Spleen (tissue), 11 donors: ENCODE results near the gene C10orf90. TPM values are rescaled to one million over a fixed set of nuclear protein-coding genes. Genes with fewer than 3 reads are reported as not detected.

Experiments used
- DNase-seq: peaks from one replicate; pipeline ENCODE4 v3.0.0-alpha.2; 2020
- H3K27ac ChIP-seq, 8 donors: fragments of 200-600 bp; sonication (generic) in 7 of 8; 1 replicate in 4 of 8; 2 replicates in 4 of 8; pipeline versions ENCODE4 v1.5.0 to v1.8.0; 2016 to 2021; ENCODE audit warnings: inconsistent platforms in 4 of 8, mild to moderate bottlenecking in 4 of 8, moderate library complexity in 1 of 8
- H3K27me3 ChIP-seq, 7 donors: fragments of 200-600 bp; sonication (generic) in 6 of 7; replicated peaks in 1 of 7; 1 replicate in 4 of 7; 2 replicates in 3 of 7; pipeline versions ENCODE4 v1.5.0 to v1.8.0; 2016 to 2021; ENCODE audit warnings: inconsistent platforms in 3 of 7, mild to moderate bottlenecking in 1 of 7
- H3K36me3 ChIP-seq, 6 donors: fragments of 200-600 bp; sonication (generic) in 5 of 6; 1 replicate in 4 of 6; 2 replicates in 2 of 6; pipeline versions ENCODE4 v1.5.0 to v1.8.0; 2016 to 2021; ENCODE audit warnings: inconsistent platforms in 2 of 6
- H3K4me1 ChIP-seq, 6 donors: fragments of 200-600 bp; sonication (generic) in 5 of 6; 1 replicate in 3 of 6; 2 replicates in 3 of 6; pipeline versions ENCODE4 v1.5.0 to v1.8.0; 2016 to 2021; ENCODE audit warnings: inconsistent platforms in 3 of 6
- H3K4me3 ChIP-seq, 8 donors: fragments of 200-600 bp; sonication (generic) in 7 of 8; 1 replicate in 4 of 8; 2 replicates in 4 of 8; pipeline versions ENCODE4 v1.5.0 to v1.8.0; 2016 to 2021; ENCODE audit warnings: inconsistent platforms in 4 of 8, mild to moderate bottlenecking in 4 of 8, moderate library complexity in 2 of 8
- H3K9me3 ChIP-seq, 8 donors: fragments of 200-600 bp; sonication (generic) in 7 of 8; 1 replicate in 4 of 8; 2 replicates in 4 of 8; pipeline versions ENCODE4 v1.5.0 to v1.8.0; 2016 to 2021; ENCODE audit warnings: inconsistent platforms in 4 of 8
- POLR2A ChIP-seq, 3 donors: fragments of 450-650 bp; IDR thresholded peaks; one replicate each; pipeline ENCODE4 v1.5.1; 2017; ENCODE audit warnings: antibody characterized with exemption in 3 of 3, mild to moderate bottlenecking in 1 of 3
- POLR2AphosphoS5 ChIP-seq, 3 donors: sonication (generic); formaldehyde crosslinking; IDR thresholded peaks; one replicate each; pipeline ENCODE4 v1.5.1; 2017; ENCODE audit warnings: antibody characterized with exemption in 3 of 3
- WGBS, 5 donors: extraction: QIAGEN DNeasy Blood & Tissue Kit in 3 of 5; methylation state at CpG; one replicate each; pipeline versions ENCODE4 v1.1.5 to v1.1.7; 2013 to 2018; 5-methylcytosine and 5-hydroxymethylcytosine counted together
- intact Hi-C: fragments of 100-400 bp; cut with DNase I; formaldehyde crosslinking; loops from one replicate; pipeline ENCODE4 v1.15.0; 2023; ENCODE audit warnings: low total_unique reads
- polyA plus RNA-seq, 3 donors: library from polyadenylated mRNA; stranded (reverse); fragments of 200-250 nt; gene quantifications; one replicate each; pipeline ENCODE4 v1.2.1, GENCODE V29; 2013
- total RNA-seq, 7 donors: library from RNA; depleted of rRNA in 3 of 7; stranded (reverse); fragments of >200 nt in 3 of 7; fragmentation: NEBNext Ultra II Directional in 4 of 7; extraction: Animal tissue kit (Norgen Biotek cat#: 25700) in 4 of 7; gene quantifications; one replicate each; pipeline versions ENCODE4 v1.1.0 to v1.2.1, GENCODE V29; 2016 to 2021
- TF ChIP-seq, protein P1 (sequence below), 11 experiments: fragments of 200-600 bp in 7 of 11; fragments of 450-650 bp in 4 of 11; sonication (generic) in 4 of 11; IDR thresholded peaks in 8 of 11; conservative IDR thresholded peaks in 3 of 11; 1 replicate in 7 of 11; 2 replicates in 4 of 11; pipeline versions ENCODE4 v1.4.0 to v1.8.0; 2016 to 2021; ENCODE audit warnings: antibody characterized with exemption in 11 of 11, inconsistent platforms in 4 of 11, mild to moderate bottlenecking in 1 of 11
- donor health status: healthy with polysubstance abuse.
- donor health status: DM: no; HTN: no; CAD: no; lungs with moderate emphysema.
- donor health status: DM: no; HTN: no; CAD: no.
- donor health status: Bipolar disorder and iron deficiency.
- donor health status: healthy.
- donor health status: DM: no; HTN: no; CAD: no.
- donor health status: DM: yes; HTN: yes; CAD: no.

C10orf90 gene
- total and polyA plus RNA-seq, 10 donors = 0.05 to 0.06 TPM; not detected in 8

DNA sequence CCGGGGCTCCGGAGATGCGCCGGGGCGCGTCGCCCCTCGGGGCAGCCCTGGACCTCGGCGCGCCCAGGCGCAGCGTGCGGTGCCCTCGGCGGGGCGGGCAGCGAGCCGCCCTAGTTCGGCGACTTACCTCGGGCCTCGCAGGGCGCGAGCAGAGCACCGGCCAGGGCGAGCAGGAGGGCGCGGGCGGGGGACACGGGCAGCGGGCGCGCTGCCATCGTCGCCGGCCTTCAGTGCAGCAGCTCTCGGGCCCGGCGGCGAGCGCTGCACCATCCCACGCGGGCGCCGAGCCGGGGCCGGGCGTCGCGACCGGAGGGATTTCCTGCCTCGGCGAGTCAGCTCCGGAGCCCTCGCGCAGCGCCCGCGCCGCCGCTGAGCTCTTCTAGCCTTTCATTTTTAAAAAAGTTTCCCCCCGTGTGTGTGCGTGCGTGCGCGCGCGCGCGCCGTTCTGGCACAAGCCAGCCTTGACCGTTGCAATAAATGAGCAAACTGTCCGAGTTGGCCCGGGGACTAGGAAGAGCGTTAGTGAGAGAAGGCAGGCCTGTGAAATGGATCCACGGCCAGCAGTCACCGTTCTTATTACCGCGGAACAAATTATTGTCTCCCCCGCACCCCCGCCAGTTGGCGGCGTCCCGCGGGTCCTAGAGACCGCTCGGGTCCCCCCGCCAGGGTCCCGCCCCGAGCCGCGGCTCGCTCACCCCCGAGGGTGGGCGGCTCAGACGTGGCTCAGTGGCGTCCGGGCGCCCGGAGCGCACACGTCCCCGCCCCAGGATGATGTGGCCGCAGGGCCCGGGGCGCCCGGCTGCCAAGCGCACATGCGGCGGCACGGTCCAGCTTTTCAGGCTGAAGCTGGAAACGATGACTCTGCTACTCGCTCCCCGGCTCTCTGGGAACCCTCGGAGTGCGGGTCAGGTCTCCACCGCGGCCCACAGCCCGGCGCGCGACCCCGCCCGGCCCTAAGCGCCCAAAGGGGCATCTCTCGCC, 282.3 kb downstream of the C10orf90 start, which contains the start of gene ADAM12:
Gene ADAM12, minus strand, starts transcription at position 547 of the 981 bp plus-strand sequence. Its CDS starts 332 bp downstream, at position 215.
- Histone ChIP-seq H3K9me3 (peaks cover 0 to 4% (median 0%) of the 10 kb centered on the region in 8 donors), H3K27me3 (peaks cover 0 to 56% (median 21%) of the 10 kb centered on the region in 7 donors), H3K36me3 (no peaks in the 10 kb centered on the region), H3K27ac (peak within 1 kb of the TSS in 4 of 8 donors; percentile 15 to 42 (median 30)), H3K4me1 (peaks cover 5 to 29% (median 13%) of the 10 kb centered on the region in 6 donors), H3K4me3 (peak within 1 kb of the TSS in 7 of 8 donors; percentile 26 to 61 (median 39))
- intact Hi-C loops = loop anchor here (5.0 kb wide), 1 partner anchor 406 kb away; no protein-coding TSS in a partner anchor
- WGBS, 5 donors = 3 to 10% (median 7%) methylated on average over 42 to 127 of the region's 127 CpGs
- TF ChIP-seq, protein P1, sequence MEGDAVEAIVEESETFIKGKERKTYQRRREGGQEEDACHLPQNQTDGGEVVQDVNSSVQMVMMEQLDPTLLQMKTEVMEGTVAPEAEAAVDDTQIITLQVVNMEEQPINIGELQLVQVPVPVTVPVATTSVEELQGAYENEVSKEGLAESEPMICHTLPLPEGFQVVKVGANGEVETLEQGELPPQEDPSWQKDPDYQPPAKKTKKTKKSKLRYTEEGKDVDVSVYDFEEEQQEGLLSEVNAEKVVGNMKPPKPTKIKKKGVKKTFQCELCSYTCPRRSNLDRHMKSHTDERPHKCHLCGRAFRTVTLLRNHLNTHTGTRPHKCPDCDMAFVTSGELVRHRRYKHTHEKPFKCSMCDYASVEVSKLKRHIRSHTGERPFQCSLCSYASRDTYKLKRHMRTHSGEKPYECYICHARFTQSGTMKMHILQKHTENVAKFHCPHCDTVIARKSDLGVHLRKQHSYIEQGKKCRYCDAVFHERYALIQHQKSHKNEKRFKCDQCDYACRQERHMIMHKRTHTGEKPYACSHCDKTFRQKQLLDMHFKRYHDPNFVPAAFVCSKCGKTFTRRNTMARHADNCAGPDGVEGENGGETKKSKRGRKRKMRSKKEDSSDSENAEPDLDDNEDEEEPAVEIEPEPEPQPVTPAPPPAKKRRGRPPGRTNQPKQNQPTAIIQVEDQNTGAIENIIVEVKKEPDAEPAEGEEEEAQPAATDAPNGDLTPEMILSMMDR (IDR thresholded peaks at IDR 0.05 in 8 of 11, conservative IDR thresholded peaks at IDR 0.05 in 3 of 11) = no peak
- TF ChIP-seq POLR2AphosphoS5 (IDR thresholded peaks at IDR 0.05) (no peak), POLR2A (IDR thresholded peaks at IDR 0.05) (no peak)
- DNase-seq = no peak

DNA sequence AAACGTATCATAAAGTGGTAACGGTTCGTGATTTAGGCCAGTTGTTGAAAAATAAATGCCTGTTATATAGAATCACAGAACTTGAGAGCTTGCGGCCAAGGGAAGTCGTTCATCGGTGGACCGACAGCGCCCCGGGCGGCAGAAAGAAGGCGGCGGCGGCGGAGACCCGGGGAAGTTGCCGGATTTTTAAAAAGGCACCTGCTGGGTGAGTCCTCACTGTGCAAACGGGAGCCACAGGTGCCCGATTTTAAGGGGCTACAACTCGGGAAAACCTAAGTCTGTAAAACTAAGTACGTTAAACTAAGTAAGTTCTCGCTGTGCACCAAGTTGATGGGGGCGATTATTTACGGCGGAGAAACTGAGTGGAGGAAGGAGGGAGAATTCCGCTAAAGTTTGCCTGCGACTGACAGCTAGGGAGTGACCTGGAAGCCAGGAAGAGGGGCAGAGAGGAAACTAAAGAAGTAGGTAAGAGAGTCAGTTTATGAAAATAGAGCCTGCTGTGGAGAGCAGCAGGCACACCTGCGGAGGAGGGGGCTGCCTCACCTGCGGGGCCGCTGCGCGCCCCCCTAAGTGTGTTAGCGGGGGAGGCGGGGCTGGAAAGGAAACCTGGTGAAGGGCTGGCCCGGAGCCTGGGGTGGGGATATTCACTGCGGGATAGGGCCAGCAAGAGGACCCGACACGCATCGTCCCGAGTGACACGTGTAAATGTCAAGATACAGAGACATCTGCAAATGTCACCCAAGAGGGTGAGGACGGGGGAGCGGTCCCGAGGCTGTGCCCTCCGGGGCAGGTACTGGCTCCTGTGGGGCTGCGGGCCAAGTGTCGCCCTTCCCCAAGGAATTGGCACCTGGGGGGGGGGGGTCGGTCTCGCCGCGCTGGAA, 283.2 kb downstream of the C10orf90 start:
- Histone ChIP-seq H3K9me3 (peaks cover 0 to 9% (median 0%) of the 10 kb centered on the region in 8 donors), H3K4me1 (peaks cover 5 to 29% (median 13%) of the 10 kb centered on the region in 6 donors), H3K36me3 (no peaks in the 10 kb centered on the region), H3K4me3 (peak overlapping the region in 7 of 8 donors; percentile 25 to 61 (median 39)), H3K27me3 (peaks cover 0 to 58% (median 21%) of the 10 kb centered on the region in 7 donors), H3K27ac (peak overlapping the region in 3 of 8 donors; percentile 24 to 42 (median 37))
- no peak for TF ChIP-seq POLR2A (IDR thresholded peaks at IDR 0.05)
- no peak for TF ChIP-seq POLR2AphosphoS5 (IDR thresholded peaks at IDR 0.05)
- TF ChIP-seq, protein P1 (IDR thresholded peaks at IDR 0.05 in 8 of 11, conservative IDR thresholded peaks at IDR 0.05 in 3 of 11) = peak in 9 of 11 experiments; percentile 42 to 75 (median 51)
- 2 to 6% (median 4%) methylated on average over 43 to 50 of the region's 50 CpGs for WGBS, 5 donors
- DNase-seq = no peak
- intact Hi-C loops = loop anchor here (5.0 kb wide), 1 partner anchor 405 kb away; no protein-coding TSS in a partner anchor

DNA sequence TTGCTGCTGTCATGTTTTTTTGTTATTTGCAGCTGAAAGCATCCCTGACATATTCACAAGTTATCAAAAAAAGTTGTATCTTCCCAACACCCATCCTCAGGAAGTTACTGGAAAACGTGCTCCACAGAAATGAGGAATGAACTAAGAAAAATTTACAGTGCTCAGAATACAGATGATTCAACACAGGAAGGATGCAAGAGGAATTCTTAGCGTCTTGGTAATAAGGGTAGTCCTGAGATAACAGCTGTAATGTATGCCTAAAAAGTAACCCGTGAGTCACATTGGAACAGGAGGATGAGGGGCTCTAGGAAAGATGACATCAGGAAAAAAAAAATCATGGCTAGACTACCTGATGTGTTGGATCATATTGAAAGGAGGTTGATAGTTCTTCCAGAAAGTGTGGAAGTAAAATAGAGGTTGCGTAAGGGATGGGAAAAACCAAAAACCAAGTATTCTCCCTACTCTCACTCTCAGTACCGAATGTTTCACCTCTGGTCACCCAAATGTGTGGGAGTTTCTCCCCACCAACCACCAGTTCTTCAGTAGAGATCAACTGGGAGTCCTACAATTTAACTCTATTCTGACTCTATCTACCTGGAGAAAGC, 286.1 kb downstream of the C10orf90 start:
- no peak for DNase-seq
- WGBS, 5 donors = 72 to 80% (median 75%) methylated on average over 5 of the region's 5 CpGs
- Histone ChIP-seq H3K9me3 (peaks cover 0 to 9% (median 0%) of the 10 kb centered on the region in 8 donors), H3K4me3 (no peak overlapping the region), H3K36me3 (no peaks in the 10 kb centered on the region), H3K27ac (no peak overlapping the region), H3K4me1 (peaks cover 5 to 23% (median 13%) of the 10 kb centered on the region in 6 donors), H3K27me3 (peaks cover 0 to 59% (median 21%) of the 10 kb centered on the region in 7 donors)
- intact Hi-C loops = no loop called here
- TF ChIP-seq POLR2AphosphoS5 (IDR thresholded peaks at IDR 0.05) (no peak), POLR2A (IDR thresholded peaks at IDR 0.05) (no peak)
- TF ChIP-seq, protein P1 (IDR thresholded peaks at IDR 0.05 in 8 of 11, conservative IDR thresholded peaks at IDR 0.05 in 3 of 11) = no peak
